Activated CD4-positive, alpha-beta T cell treated with anti-CD3 and anti-CD28 coated beads for 1 hour (primary cell): ENCODE results near the gene TMEM11.

ENCODE experiments used
- DNase-seq: peaks from one replicate; pipeline ENCODE4 v3.0.0-alpha.2; 2020

Gene TMEM11

GRCh38 chr17:21177854-21178600, 35.9 kb downstream of the TMEM11 start:
- no peak for DNase-seq

- DNase-seq = no peak
Measured at GRCh38 chr17:21177401-21177800, 36.6 kb downstream of the TMEM11 start.

- no peak for DNase-seq
Measured at GRCh38 chr17:21176773-21177395, 37.1 kb downstream of the TMEM11 start.

GRCh38 chr17:21174713-21175112, 39.2 kb downstream of the TMEM11 start:
- no peak for DNase-seq

GRCh38 chr17:21174186-21174585, 39.8 kb downstream of the TMEM11 start:
- DNase-seq = no peak

GRCh38 chr17:21173543-21173942, 40.4 kb downstream of the TMEM11 start:
- no peak for DNase-seq

- no peak for DNase-seq
Measured at GRCh38 chr17:21172846-21173245, 41.1 kb downstream of the TMEM11 start.

GRCh38 chr17:21171970-21172510, 41.9 kb downstream of the TMEM11 start:
- no peak for DNase-seq

- DNase-seq = no peak
Measured at GRCh38 chr17:21171309-21171922, 42.5 kb downstream of the TMEM11 start.

- no peak for DNase-seq
Measured at GRCh38 chr17:21170809-21171208, 43.2 kb downstream of the TMEM11 start.

GRCh38 chr17:21169496-21169895, 44.5 kb downstream of the TMEM11 start:
- DNase-seq = no peak

- no peak for DNase-seq
Measured at GRCh38 chr17:21168555-21168865, 45.5 kb downstream of the TMEM11 start.

- DNase-seq = no peak
Measured at GRCh38 chr17:21167303-21167702, 46.7 kb downstream of the TMEM11 start.

- DNase-seq = no peak
Measured at GRCh38 chr17:21166595-21167210, 47.3 kb downstream of the TMEM11 start.

- no peak for DNase-seq
Measured at GRCh38 chr17:21165922-21166594, 47.9 kb downstream of the TMEM11 start.

- DNase-seq = no peak
Measured at GRCh38 chr17:21164620-21165019, 49.3 kb downstream of the TMEM11 start.

GRCh38 chr17:21164216-21164615, 49.7 kb downstream of the TMEM11 start:
- no peak for DNase-seq

- DNase-seq = no peak
Measured at GRCh38 chr17:21163101-21163500, 50.9 kb downstream of the TMEM11 start.

GRCh38 chr17:21162394-21162775, 51.6 kb downstream of the TMEM11 start:
- no peak for DNase-seq

GRCh38 chr17:21161498-21162393, 52.2 kb downstream of the TMEM11 start:
- no peak for DNase-seq

- no peak for DNase-seq
Measured at GRCh38 chr17:21160401-21160800, 53.6 kb downstream of the TMEM11 start.
